ENCODE measurements around the gene PSMB2. TPM values are rescaled to one million over a fixed set of nuclear protein-coding genes. Genes with fewer than 3 reads are reported as not detected.

Gene PSMB2
- total RNA-seq, 1 donor: 18.5 TPM

DNA sequence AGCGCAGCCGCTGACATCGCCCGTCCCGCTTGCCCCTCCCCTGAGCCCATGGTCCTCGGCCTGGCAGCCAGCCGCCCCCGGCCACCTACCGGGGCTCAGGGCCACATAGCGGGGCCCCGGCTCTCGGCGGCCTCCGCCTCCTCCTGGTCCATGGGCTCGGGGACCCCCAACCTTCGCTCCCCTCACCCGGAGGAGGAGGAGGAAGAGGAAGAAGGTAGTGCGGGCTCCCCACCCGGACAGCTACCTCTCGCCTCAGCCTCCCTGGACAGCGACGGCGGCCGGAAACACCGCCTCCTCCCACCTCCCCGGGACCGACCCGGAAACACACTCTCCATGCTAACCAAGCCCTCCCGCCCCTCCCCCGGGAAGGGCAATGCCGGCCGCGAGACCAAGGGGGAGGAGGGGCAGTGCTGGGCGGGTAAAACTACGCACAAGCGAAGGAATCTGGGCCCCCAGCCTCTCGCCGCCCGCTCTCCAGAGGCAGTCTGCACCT is 84.2 kb downstream of the PSMB2 start, which contains the start of gene KIAA0319L:
Gene KIAA0319L, minus strand, starts transcription at position 286 of the 493 bp plus-strand sequence. CDS start 2,912 bp downstream, outside the sequence.
- Histone ChIP-seq H3K9me3 (ENCODE audit: low read depth, low read length) (no peaks in the 10 kb centered on the region), H3K79me2 (ENCODE audit: insufficient read depth, low read length) (peaks cover 54% of the 10 kb centered on the region), H4K20me1 (ENCODE audit: insufficient read depth, low read length) (peaks cover 50% of the 10 kb centered on the region), H3K27me3 (ENCODE audit: insufficient read depth, low read length) (no peaks in the 10 kb centered on the region), H3K4me3 (ENCODE audit: insufficient read depth, low read length) (peak within 1 kb of the TSS; percentile 80), H3K4me1 (ENCODE audit: insufficient read depth, low read length) (peaks cover 48% of the 10 kb centered on the region), H3K27ac (ENCODE audit: low read depth, low read length) (peak within 1 kb of the TSS; percentile 80), H2AFZ (ENCODE audit: low read length) (peak within 1 kb of the TSS; percentile 91), H3K36me3 (ENCODE audit: insufficient read depth, low read length) (peaks cover 15% of the 10 kb centered on the region), H3K4me2 (ENCODE audit: insufficient read depth, low read length) (peak within 1 kb of the TSS; percentile 88)
- peak; percentile 95 for DNase-seq (ENCODE audit: insufficient read length, low spot score, missing footprints)
- TF ChIP-seq, protein P1, sequence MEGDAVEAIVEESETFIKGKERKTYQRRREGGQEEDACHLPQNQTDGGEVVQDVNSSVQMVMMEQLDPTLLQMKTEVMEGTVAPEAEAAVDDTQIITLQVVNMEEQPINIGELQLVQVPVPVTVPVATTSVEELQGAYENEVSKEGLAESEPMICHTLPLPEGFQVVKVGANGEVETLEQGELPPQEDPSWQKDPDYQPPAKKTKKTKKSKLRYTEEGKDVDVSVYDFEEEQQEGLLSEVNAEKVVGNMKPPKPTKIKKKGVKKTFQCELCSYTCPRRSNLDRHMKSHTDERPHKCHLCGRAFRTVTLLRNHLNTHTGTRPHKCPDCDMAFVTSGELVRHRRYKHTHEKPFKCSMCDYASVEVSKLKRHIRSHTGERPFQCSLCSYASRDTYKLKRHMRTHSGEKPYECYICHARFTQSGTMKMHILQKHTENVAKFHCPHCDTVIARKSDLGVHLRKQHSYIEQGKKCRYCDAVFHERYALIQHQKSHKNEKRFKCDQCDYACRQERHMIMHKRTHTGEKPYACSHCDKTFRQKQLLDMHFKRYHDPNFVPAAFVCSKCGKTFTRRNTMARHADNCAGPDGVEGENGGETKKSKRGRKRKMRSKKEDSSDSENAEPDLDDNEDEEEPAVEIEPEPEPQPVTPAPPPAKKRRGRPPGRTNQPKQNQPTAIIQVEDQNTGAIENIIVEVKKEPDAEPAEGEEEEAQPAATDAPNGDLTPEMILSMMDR (IDR thresholded peaks at IDR 0.05; ENCODE audit: extremely low read depth, low read depth, low read length): no peak

DNA sequence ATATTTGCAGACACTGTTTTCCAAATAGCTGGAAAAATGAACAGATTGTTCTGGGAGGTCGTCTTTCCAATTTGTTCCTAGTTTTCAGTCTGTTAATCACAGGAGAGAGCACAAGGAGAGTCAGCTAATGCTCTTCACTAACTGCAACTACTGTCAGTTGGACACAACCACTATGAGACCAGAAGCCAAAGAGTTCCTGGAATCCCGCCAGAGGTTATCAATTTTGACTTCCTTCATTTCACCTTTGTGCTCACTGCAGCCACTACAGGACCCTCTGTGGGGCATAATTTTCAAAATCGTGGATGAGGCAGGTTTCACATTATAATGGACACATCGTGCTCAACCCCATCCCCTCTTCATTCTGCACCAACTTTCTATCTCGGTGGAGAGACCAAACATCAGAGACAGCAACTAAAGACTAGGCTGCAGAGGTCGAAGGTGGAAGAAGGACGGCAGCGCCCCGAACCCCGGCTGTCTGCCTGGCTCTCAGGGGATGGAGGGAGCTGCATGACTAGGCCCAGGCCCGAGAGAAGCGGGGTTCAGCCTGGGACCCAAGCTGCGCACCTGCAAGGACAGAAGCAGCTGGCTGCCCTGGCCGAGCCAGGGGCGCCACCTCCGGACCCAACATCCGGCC is 84.7 kb downstream of the PSMB2 start:
- Histone ChIP-seq H3K4me3 (ENCODE audit: insufficient read depth, low read length) (peak overlapping the region; percentile 80), H2AFZ (ENCODE audit: low read length) (peak overlapping the region; percentile 91), H3K36me3 (ENCODE audit: insufficient read depth, low read length) (peaks cover 21% of the 10 kb centered on the region), H3K27me3 (ENCODE audit: insufficient read depth, low read length) (no peaks in the 10 kb centered on the region), H3K9me3 (ENCODE audit: low read depth, low read length) (no peaks in the 10 kb centered on the region), H3K27ac (ENCODE audit: low read depth, low read length) (peak overlapping the region; percentile 80), H3K4me2 (ENCODE audit: insufficient read depth, low read length) (peak overlapping the region; percentile 88), H3K4me1 (ENCODE audit: insufficient read depth, low read length) (peaks cover 45% of the 10 kb centered on the region), H4K20me1 (ENCODE audit: insufficient read depth, low read length) (peaks cover 45% of the 10 kb centered on the region), H3K79me2 (ENCODE audit: insufficient read depth, low read length) (peaks cover 57% of the 10 kb centered on the region)
- DNase-seq (ENCODE audit: insufficient read length, low spot score, missing footprints): no peak
- TF ChIP-seq, protein P1 (IDR thresholded peaks at IDR 0.05; ENCODE audit: extremely low read depth, low read depth, low read length): no peak

DNA sequence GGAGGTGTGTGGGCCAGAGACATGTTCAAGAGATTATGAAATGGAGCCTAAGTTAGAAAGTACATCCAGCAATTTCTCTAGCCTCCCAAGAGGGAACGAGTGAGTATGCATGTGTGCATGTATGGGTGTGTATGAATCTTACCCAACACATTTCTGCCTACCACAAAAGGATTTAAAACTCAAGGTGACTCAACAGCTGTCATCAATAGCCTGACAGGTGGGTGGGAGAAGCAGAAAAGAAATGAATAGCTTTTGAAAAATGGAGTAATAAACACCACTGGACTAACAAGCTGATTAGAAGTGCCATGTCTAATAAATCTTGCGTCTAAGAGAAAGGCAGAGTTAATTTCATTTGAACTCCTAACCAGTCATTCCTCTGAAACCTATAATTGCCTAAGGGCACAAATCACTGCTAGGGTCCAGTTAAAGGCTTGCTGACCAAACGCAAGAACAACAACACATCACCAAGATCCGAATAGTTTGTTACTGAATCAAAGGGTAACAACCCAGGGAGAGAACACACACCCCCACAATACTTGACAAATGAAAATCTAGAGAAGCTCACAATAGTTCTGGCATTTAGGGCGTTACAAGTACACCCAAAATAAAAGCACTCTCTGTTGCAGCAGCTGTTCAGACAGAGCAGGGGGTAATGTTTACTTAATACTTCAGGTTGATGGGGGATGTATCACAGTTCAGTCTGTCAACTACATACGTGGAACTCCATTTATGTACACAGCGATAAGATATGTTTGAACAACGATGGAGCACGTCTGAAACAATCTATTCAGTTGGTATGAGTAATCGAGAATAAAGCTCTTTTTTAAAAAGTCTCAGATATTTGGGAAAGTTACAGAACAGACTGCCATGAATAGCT is 85.5 kb downstream of the PSMB2 start:
- Histone ChIP-seq H3K4me1 (ENCODE audit: insufficient read depth, low read length) (peaks cover 38% of the 10 kb centered on the region), H3K79me2 (ENCODE audit: insufficient read depth, low read length) (peaks cover 52% of the 10 kb centered on the region), H2AFZ (ENCODE audit: low read length) (peak overlapping the region; percentile 15), H3K27ac (ENCODE audit: low read depth, low read length) (peak overlapping the region; percentile 80), H4K20me1 (ENCODE audit: insufficient read depth, low read length) (peaks cover 37% of the 10 kb centered on the region), H3K36me3 (ENCODE audit: insufficient read depth, low read length) (peaks cover 21% of the 10 kb centered on the region), H3K4me2 (ENCODE audit: insufficient read depth, low read length) (peak overlapping the region; percentile 88), H3K4me3 (ENCODE audit: insufficient read depth, low read length) (peak overlapping the region; percentile 80), H3K27me3 (ENCODE audit: insufficient read depth, low read length) (no peaks in the 10 kb centered on the region), H3K9me3 (ENCODE audit: low read depth, low read length) (no peaks in the 10 kb centered on the region)
- TF ChIP-seq, protein P1 (IDR thresholded peaks at IDR 0.05; ENCODE audit: extremely low read depth, low read depth, low read length): no peak
- peak; percentile 90 for DNase-seq (ENCODE audit: insufficient read length, low spot score, missing footprints)

DNA sequence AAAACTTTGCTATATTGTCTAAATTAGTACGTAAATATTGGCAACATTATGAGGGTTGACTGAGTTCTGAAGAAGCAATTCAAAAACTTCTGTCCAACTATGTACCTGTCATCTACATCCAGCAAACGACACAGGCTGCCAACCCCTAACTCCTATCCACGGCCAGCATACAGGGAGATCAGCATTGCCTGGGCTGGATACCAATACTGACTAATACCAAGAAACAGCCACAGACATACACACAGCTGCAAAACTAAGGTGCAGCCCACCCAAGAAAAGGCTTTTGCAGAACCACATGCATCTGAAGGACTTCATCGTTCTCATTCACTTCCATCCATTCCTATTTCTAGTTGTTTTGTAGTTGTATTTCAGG is 86.1 kb downstream of the PSMB2 start:
- TF ChIP-seq, protein P1 (IDR thresholded peaks at IDR 0.05; ENCODE audit: extremely low read depth, low read depth, low read length): no peak
- Histone ChIP-seq H3K27ac (ENCODE audit: low read depth, low read length) (peak overlapping the region; percentile 80), H4K20me1 (ENCODE audit: insufficient read depth, low read length) (peaks cover 31% of the 10 kb centered on the region), H3K79me2 (ENCODE audit: insufficient read depth, low read length) (peaks cover 52% of the 10 kb centered on the region), H3K4me2 (ENCODE audit: insufficient read depth, low read length) (peak overlapping the region; percentile 88), H3K4me3 (ENCODE audit: insufficient read depth, low read length) (peak overlapping the region; percentile 80), H3K36me3 (ENCODE audit: insufficient read depth, low read length) (peaks cover 23% of the 10 kb centered on the region), H3K4me1 (ENCODE audit: insufficient read depth, low read length) (peaks cover 31% of the 10 kb centered on the region), H3K9me3 (ENCODE audit: low read depth, low read length) (no peaks in the 10 kb centered on the region), H2AFZ (ENCODE audit: low read length) (no peak overlapping the region), H3K27me3 (ENCODE audit: insufficient read depth, low read length) (no peaks in the 10 kb centered on the region)
- DNase-seq (ENCODE audit: insufficient read length, low spot score, missing footprints): no peak
